IPS DF 4.7 (cell line): ENCODE results near the gene WDSUB1.

Experiments used
- DNase-seq: peaks from one replicate; pipeline ENCODE4 v3.0.0-alpha.2; 2013; ENCODE audit warnings: low spot score; ENCODE audit errors: extremely low read depth

The WDSUB1 gene

GRCh38 chr2:159267921-159268320, 18.6 kb downstream of the WDSUB1 start:
- DNase-seq, result no peak

DNA sequence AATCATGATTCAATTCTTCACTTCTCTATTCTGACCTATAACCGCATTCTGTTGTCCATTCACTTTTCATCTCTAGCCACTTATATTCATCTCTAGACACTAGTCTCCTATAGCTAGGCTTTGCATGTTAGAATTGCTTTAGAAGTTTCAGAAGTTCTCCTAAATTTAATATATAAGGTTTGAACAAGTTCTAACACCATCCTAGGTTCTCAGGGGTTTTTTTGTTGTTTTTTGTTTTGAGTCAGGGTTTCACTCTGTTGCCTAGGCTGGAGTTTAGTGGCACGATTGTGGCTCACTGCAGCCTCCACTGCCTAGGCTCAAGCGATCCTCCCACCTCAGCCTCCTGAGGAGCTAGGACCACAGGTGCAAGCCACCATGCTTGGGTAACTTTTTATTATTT, 19.9 kb downstream of the WDSUB1 start:
- no peak for DNase-seq

GRCh38 chr2:159265171-159265576, 21.3 kb downstream of the WDSUB1 start:
- no peak for DNase-seq

DNA sequence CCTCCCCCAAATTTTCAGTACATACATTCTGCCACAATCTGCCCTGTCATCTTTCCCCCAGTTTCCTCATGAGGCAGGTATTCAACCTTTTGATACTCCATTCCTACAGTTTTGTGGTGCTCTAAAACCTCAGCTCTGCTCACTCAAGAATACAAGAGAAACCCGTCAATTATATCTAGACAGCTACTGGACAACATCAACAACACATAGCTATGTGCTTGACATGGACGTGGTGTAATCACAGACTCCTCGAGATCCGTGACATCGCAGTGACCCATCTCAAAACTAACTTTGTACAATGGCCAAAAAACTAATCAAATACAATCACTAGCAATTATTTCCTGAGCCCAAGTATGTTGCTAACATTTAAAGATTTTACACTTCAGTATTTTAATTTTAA, 23.6 kb downstream of the WDSUB1 start:
- DNase-seq, result no peak

- DNase-seq, result no peak
Measured at GRCh38 chr2:159262226-159262625, 24.3 kb downstream of the WDSUB1 start.

GRCh38 chr2:159256159-159256558, 30.3 kb downstream of the WDSUB1 start:
- no peak for DNase-seq

- DNase-seq, result no peak
Measured at GRCh38 chr2:159252905-159253304, 33.6 kb downstream of the WDSUB1 start.

- DNase-seq, result no peak
Measured at GRCh38 chr2:159251296-159252173, 35.0 kb downstream of the WDSUB1 start.

DNA sequence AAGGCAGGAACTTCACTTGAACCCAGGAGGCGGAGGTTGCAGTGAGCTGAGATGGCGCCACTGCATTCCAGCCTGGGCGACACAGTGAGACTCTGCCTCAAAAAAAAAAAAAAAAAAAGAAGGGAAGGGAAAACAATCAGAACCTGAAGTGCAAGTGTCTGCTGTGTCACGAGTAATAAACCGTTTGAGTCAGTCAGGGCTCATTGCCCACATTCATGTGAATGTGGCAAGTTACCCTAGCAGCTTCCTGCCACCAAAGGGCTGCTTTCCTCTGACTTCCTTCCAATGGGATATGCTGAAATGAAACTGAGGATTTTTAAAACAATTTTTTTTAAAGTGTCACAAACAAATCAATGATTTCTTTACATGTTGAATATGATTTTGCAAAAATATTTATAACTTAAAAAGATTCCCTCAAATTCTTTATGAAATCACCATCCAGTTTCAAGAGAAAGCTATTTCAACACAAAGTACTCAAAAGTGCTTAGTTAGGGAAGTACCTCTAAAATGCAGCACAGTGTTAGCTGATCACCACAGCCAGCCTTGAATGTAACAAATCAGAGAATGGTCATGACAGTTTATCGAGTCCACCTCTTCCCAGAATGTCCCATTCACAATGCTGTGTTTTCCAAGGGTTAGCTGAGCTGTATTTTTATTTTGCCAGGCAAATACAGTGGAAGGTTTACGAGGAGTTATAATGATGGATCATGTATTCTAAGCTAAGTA, 36.4 kb downstream of the WDSUB1 start:
- DNase-seq, result no peak

GRCh38 chr2:159246325-159246988, 40.0 kb downstream of the WDSUB1 start:
- no peak for DNase-seq

DNA sequence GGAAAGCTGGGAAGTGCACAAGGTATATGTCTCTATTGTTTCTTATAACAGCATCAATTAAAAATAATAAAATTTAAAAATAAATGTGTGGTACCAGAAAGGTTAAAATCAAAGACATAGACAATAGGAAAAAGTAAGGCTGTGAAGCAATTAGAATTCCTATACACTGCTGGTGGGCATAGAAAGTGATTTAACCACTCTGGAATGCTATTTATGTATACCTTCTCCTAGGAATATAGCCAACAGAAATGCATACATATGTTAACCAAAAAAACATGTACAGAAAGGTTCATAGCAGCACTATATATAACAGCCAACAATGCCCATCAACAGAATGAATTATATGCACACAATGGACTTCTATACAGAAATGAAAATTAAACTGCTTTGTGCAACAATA, 43.0 kb downstream of the WDSUB1 start:
- no peak for DNase-seq

GRCh38 chr2:159234868-159235267, 51.6 kb downstream of the WDSUB1 start:
- no peak for DNase-seq

DNA sequence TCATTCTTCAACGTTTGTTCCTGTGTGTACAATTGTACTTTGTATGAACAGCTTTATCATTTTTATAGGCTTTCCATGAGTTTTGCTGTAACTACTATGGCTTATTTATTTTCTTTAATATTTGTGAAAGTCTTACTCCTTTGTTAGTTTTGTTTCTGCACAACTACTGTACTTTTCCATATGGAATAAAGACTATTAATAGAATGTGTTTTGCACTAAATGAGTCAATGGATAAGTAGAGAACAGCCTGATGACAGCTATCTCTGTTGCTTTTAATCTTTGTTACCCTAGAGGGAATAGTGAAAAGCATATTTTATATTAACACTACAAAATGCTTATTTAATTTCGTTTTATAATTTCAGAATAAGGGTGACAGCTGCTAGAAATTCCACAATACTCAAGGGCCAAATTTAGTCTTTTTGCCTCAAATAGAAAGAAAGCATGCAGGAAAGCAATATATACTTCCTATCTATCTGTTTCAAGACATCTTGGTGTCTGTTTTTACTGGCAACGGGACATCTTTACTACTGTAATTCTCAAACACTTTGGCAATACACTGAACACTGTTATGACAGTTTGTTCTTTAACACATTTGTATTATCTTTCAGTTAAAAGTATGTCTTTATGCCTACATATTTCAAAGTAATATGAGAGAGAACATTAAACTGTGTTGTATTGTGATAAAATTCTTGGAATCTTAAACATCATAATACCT, 53.9 kb downstream of the WDSUB1 start:
- DNase-seq, result no peak

DNA sequence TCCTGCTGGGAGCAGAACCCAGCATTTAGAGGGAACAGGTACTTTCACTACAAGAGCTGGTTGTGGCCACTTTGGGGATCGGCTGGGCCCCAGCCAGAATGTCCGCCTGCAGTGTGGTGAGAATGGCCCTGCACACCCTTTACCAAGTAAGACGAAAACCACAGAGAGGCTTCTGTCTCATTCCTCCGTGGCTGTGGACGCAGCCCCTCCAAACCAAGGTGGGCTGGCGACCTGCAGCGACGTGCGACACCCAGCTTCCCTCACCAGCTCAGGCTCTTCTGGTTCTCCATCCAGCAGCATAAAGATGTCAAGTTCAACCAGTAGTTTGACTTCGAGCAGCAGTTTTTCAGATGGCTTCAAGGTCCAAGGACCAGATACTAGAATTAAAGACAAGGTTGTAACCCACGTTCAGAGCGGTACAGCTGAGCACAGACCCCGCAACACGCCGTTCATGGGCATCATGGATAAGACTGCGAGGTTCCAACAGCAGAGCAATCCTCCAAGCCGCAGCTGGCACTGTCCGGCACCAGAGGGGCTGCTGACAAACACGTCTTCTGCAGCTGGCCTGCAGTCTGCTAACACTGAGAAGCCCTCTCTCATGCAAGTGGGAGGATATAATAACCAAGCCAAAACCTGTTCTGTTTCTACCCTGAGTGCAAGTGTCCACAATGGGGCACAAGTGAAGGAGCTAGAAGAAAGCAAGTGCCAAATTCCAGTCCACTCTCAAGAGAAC, 56.2 kb downstream of the WDSUB1 start:
- no peak for DNase-seq

GRCh38 chr2:159229476-159230144, 56.9 kb downstream of the WDSUB1 start:
- no peak for DNase-seq

DNA sequence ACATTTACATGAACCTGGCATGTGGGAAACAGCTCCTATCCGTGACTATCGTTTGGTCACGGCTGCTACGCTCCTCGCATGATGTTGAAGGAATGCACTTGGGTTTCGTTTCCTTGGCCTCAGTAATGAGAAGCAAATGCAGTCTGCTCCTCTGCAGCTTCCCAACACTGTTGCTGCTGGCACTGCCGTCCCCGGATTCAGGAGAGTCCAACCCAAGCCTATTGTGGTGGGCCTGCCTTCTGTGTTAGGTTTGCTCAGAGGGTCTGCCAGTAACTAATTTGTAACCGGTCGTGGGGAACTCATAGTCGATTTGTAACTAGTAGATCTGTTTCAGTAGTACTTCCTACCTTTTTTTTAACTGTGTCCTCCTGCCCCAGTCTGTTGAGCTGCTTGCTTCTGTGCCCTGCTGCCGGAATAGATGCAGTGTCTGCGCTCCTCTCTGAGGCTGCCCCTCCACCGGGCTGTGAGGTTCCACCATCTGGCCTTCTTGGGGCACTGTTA, 58.4 kb downstream of the WDSUB1 start:
- no peak for DNase-seq

GRCh38 chr2:159227467-159227866, 59.0 kb downstream of the WDSUB1 start:
- no peak for DNase-seq

GRCh38 chr2:159226608-159227385, 59.7 kb downstream of the WDSUB1 start:
- DNase-seq, result no peak

DNA sequence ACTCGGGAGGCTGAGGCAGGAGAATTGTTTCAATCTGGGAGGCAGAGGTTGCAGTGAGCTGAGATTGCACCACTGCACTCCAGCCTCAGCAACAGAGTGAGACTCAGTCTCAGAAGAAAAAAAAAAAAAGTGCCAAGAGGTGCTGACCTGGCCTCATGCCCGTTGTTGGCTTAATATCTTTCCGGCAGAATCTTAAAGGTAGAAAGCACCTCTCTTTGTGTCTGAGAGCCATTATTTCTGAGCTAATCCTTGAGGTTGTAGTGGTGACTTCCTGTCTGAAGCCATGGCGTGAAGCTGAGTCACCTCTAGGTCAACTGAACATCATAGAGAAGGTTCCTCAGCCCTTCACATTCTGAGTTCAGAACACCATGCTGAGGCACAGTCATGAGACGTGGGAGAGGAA, 60.4 kb downstream of the WDSUB1 start:
- DNase-seq, result no peak
